IMR-90 (cell line): ENCODE measurements around the gene CLSTN1.

Experiments
- CEBPB ChIP-seq: IDR thresholded peaks from 2 replicates; pipeline ENCODE4 v1.6.1; 2012; ENCODE audit warnings: low read depth, low read length, improper control_type of control experiment
- CHD1 ChIP-seq: IDR thresholded peaks from 2 replicates; pipeline ENCODE4 v1.6.1; 2012; ENCODE audit warnings: low read depth, low read length, improper control_type of control experiment
- CTCF ChIP-seq: conservative IDR thresholded peaks from 2 replicates; pipeline ENCODE4 v1.5.1; 2012; ENCODE audit warnings: mild to moderate bottlenecking, low read depth, low read length, improper control_type of control experiment
- FOS ChIP-seq: fragments of 150-350 bp; IDR thresholded peaks from 2 replicates; pipeline ENCODE4 v1.6.1; 2016; ENCODE audit warnings: low read depth, low read length
- MAFK ChIP-seq: IDR thresholded peaks from 2 replicates; pipeline ENCODE4 v1.6.1; 2012; ENCODE audit warnings: low read depth, low read length, improper control_type of control experiment
- MXI1 ChIP-seq: IDR thresholded peaks from 2 replicates; pipeline ENCODE4 v1.6.1; 2012; ENCODE audit warnings: low read depth, mild to moderate bottlenecking, low read length, moderate library complexity, borderline replicate concordance
- POLR2A ChIP-seq: IDR thresholded peaks from 2 replicates; pipeline ENCODE4 v1.6.1; 2012; ENCODE audit warnings: mild to moderate bottlenecking, low read depth, low read length
- RFX5 ChIP-seq: IDR thresholded peaks from 2 replicates; pipeline ENCODE4 v1.8.0; 2012; ENCODE audit warnings: low read depth, mild to moderate bottlenecking, low read length, moderate library complexity

GRCh38 chr1:9723068-9723805, 100.5 kb downstream of the CLSTN1 start:
- TF ChIP-seq CTCF: no peak
- no peak for TF ChIP-seq MAFK
- no peak for TF ChIP-seq CHD1
- no peak for TF ChIP-seq FOS
- no peak for TF ChIP-seq POLR2A
- no peak for TF ChIP-seq MXI1
- TF ChIP-seq CEBPB: no peak
- no peak for TF ChIP-seq RFX5
